GM21723 (cell line): Measurements from ENCODE around the gene CPNE9.

Source experiments
- ATAC-seq: cut with Tn5 transposase; IDR thresholded peaks from one replicate; pipeline ENCODE4 v1.9.1; 2021; ENCODE audit warnings: mild to moderate bottlenecking, moderate library complexity; ENCODE audit not compliant: unreplicated experiment

The CPNE9 gene

GRCh38 chr3:9743548-9743947 is 39.9 kb downstream of the CPNE9 start:
- ATAC-seq: no peak

GRCh38 chr3:9744162-9744561 is 40.5 kb downstream of the CPNE9 start:
- ATAC-seq: no peak

- ATAC-seq: no peak
These were observed 41.9 kb downstream of the CPNE9 start for GRCh38 chr3:9745521-9745920.

- ATAC-seq: no peak
These were observed 42.7 kb downstream of the CPNE9 start for GRCh38 chr3:9746330-9746729.

- ATAC-seq: no peak
These were observed 43.6 kb downstream of the CPNE9 start for GRCh38 chr3:9747267-9747666.

- no peak for ATAC-seq
These were observed 44.4 kb downstream of the CPNE9 start for GRCh38 chr3:9748031-9748430.

- no peak for ATAC-seq
These were observed 45.6 kb downstream of the CPNE9 start for GRCh38 chr3:9749296-9749644.

- peak; percentile 94 for ATAC-seq
These were observed 46.3 kb downstream of the CPNE9 start, which contains the start of gene OGG1 for GRCh38 chr3:9749645-9750555. OGG1 (plus strand) TSS chr3:9749952; CDS start chr3:9750287, 335 bp downstream.

GRCh38 chr3:9750556-9751411 is 47.2 kb downstream of the CPNE9 start:
- no peak for ATAC-seq

GRCh38 chr3:9754678-9755077 is 51.0 kb downstream of the CPNE9 start:
- ATAC-seq: no peak

- ATAC-seq: no peak
These were observed 53.8 kb downstream of the CPNE9 start for GRCh38 chr3:9757427-9757826.

GRCh38 chr3:9760779-9761505 is 57.3 kb downstream of the CPNE9 start:
- no peak for ATAC-seq

GRCh38 chr3:9761919-9762318 is 58.3 kb downstream of the CPNE9 start:
- ATAC-seq: no peak

- ATAC-seq: no peak
These were observed 59.2 kb downstream of the CPNE9 start for GRCh38 chr3:9762871-9763270.

GRCh38 chr3:9765865-9766264 is 62.2 kb downstream of the CPNE9 start:
- no peak for ATAC-seq

- ATAC-seq: no peak
These were observed 63.8 kb downstream of the CPNE9 start for GRCh38 chr3:9767418-9767817.

GRCh38 chr3:9768141-9768775 is 64.6 kb downstream of the CPNE9 start:
- no peak for ATAC-seq

GRCh38 chr3:9769012-9769411 is 65.4 kb downstream of the CPNE9 start:
- no peak for ATAC-seq

- peak; percentile 91 for ATAC-seq
These were observed 66.0 kb downstream of the CPNE9 start, which contains the start of gene CAMK1 for GRCh38 chr3:9769426-9770275. CAMK1 (minus strand) TSS chr3:9769947; CDS start chr3:9767749, 2,198 bp downstream.
